HepG2 (cell line): ENCODE measurements around the gene FGF4. TPM values are rescaled to one million over a fixed set of nuclear protein-coding genes. Genes with fewer than 3 reads are reported as not detected.

ENCODE experiments used
- ATAC-seq: fragments of 200-7000 bp; cut with Tn5 transposase; 3 replicates; pipeline ENCODE4 v1.9.1; 2020; ENCODE audit warnings: mild to moderate bottlenecking, moderate library complexity
- BruUV-seq: library from RNA; stranded (reverse); fragments of 400-500 nt; replicated peaks from 2 replicates; lab custom pipeline; 2021; lab: Mats Ljungman, UMichigan
- CTCF ChIA-PET: fragments of 300-600 bp; formaldehyde crosslinking; extraction: SDS; loops from one replicate; lab custom pipeline; 2021; ENCODE audit warnings: low total read pairs, inconsistent platforms, low intra/inter-chr PET ratio; lab: Yijun Ruan, JAX
- POLR2A ChIA-PET: fragments of 350-600 bp; sonication (Branson Sonifier 250); formaldehyde crosslinking; loops from one replicate; lab custom pipeline; 2020; ENCODE audit warnings: antibody characterized with exemption, inconsistent platforms; lab: Yijun Ruan, JAX
- DNase-seq: peaks from one replicate; pipeline ENCODE4 v3.0.0-alpha.2; 2015; ENCODE audit warnings: low spot score
- FAIRE-seq: peaks from 3 replicates; lab custom pipeline; 2011; peaks lifted over from hg19 to GRCh38; lab: Jason Lieb, UNC
- H2AFZ ChIP-seq: one replicate; pipeline ENCODE4 v1.6.1; 2011; ENCODE audit warnings: low read length, inconsistent platforms
- H3K27ac ChIP-seq: fragments of 300-600 bp; 3 replicates; pipeline ENCODE4 v1.8.0; 2011; ENCODE audit warnings: mixed run types, mild to moderate bottlenecking, mixed read lengths, low read length, inconsistent platforms; ENCODE audit not compliant: insufficient read depth; ENCODE audit errors: extremely low read length
- H3K27me3 ChIP-seq, 2 experiments: fragments of 200-600 bp in 1 of 2; 2 replicates in 1 of 2; 3 replicates in 1 of 2; pipeline versions ENCODE4 v1.6.0 to v1.8.0; 2011; ENCODE audit warnings: low read length in 2 of 2, mild to moderate bottlenecking in 2 of 2, moderate library complexity in 2 of 2, inconsistent platforms in 1 of 2; ENCODE audit not compliant: insufficient read depth in 2 of 2, control insufficient read depth in 1 of 2
- H3K36me3 ChIP-seq, 2 experiments: fragments of 200-600 bp in 1 of 2; replicated peaks in 1 of 2; 2 replicates in 1 of 2; 3 replicates in 1 of 2; pipeline versions ENCODE4 v1.5.1 to v1.8.0; 2011; ENCODE audit warnings: low read length in 2 of 2, inconsistent platforms in 1 of 2; ENCODE audit not compliant: insufficient read depth in 2 of 2, control insufficient read depth in 1 of 2
- H3K4me1 ChIP-seq: 2 replicates; pipeline ENCODE4 v1.5.1; 2012; ENCODE audit warnings: low read length, inconsistent platforms; ENCODE audit not compliant: insufficient read depth
- H3K4me2 ChIP-seq: 2 replicates; pipeline ENCODE4 v1.6.0; 2011; ENCODE audit warnings: low read depth, low read length, inconsistent platforms
- H3K4me3 ChIP-seq, 3 experiments: fragments of 200-600 bp in 1 of 3; sonication (generic), shearing (Covaris generic) in 1 of 3; replicated peaks in 1 of 3; 2 replicates each; pipeline ENCODE4 v1.5.1; 2011 to 2016; ENCODE audit warnings: low read length in 3 of 3, inconsistent platforms in 2 of 3, low read depth in 2 of 3, mild to moderate bottlenecking in 2 of 3, control low read depth in 1 of 3, mixed read lengths in 1 of 3; ENCODE audit not compliant: insufficient read depth in 1 of 3
- H3K79me2 ChIP-seq: one replicate; pipeline ENCODE4 v1.6.1; 2011; ENCODE audit warnings: low read length, inconsistent platforms; ENCODE audit not compliant: insufficient read depth
- H3K9ac ChIP-seq: 2 replicates; pipeline ENCODE4 v1.6.0; 2011; ENCODE audit warnings: mild to moderate bottlenecking, low read depth, low read length, inconsistent platforms; ENCODE audit not compliant: insufficient read depth
- H3K9me3 ChIP-seq: 2 replicates; pipeline ENCODE4 v1.5.1; 2012; ENCODE audit warnings: mild to moderate bottlenecking, low read length
- H4K20me1 ChIP-seq: 2 replicates; pipeline ENCODE4 v1.6.0; 2011; ENCODE audit warnings: inconsistent platforms, mild to moderate bottlenecking, low read length, moderate library complexity; ENCODE audit not compliant: insufficient read depth
- BHLHE40 ChIP-seq: IDR thresholded peaks from 2 replicates; pipeline ENCODE4 v1.6.1; 2011; ENCODE audit warnings: low read length, improper control_type of control experiment
- GABPA ChIP-seq, 2 experiments: IDR thresholded peaks; 2 replicates each; pipeline ENCODE4 v1.6.1; 2011 to 2016; ENCODE audit warnings: low read depth in 2 of 2, low read length in 1 of 2, missing biosample characterization in 1 of 2, missing genetic modification characterization in 1 of 2
- GFI1 ChIP-seq: sonication (generic); formaldehyde crosslinking; IDR thresholded peaks from 2 replicates; pipeline ENCODE4 v1.5.0; 2020; ENCODE audit warnings: missing genetic modification reagents, mild to moderate bottlenecking, borderline replicate concordance
- HCFC1 ChIP-seq: fragments of 150-350 bp; IDR thresholded peaks from 2 replicates; pipeline ENCODE4 v1.6.1; 2014; ENCODE audit warnings: low read depth, low read length
- PCBP1 ChIP-seq: fragments of 200-400 bp; formaldehyde crosslinking; IDR thresholded peaks from 2 replicates; pipeline ENCODE4 v1.6.1; 2017; ENCODE audit warnings: mild to moderate bottlenecking, low read depth, low read length, borderline replicate concordance
- POLR2AphosphoS2 ChIP-seq: IDR thresholded peaks from 2 replicates; pipeline ENCODE4 v1.6.1; 2011; ENCODE audit warnings: low read depth, low read length, improper control_type of control experiment
- PTBP1 ChIP-seq: fragments of 200-400 bp; formaldehyde crosslinking; IDR thresholded peaks from 2 replicates; pipeline ENCODE4 v1.6.1; 2018; ENCODE audit warnings: low read length, low read depth; ENCODE audit not compliant: poor library complexity, severe bottlenecking
- ZNF670 ChIP-seq: sonication (generic); formaldehyde crosslinking; IDR thresholded peaks from 2 replicates; pipeline ENCODE4 v1.8.0; 2022; ENCODE audit warnings: mild to moderate bottlenecking, missing genetic modification reagents, borderline replicate concordance
- ZNF790 ChIP-seq: sonication (generic); formaldehyde crosslinking; IDR thresholded peaks from 2 replicates; pipeline ENCODE4 v1.8.0; 2022; ENCODE audit warnings: missing genetic modification reagents, mild to moderate bottlenecking, borderline replicate concordance
- ZNF883 ChIP-seq: sonication (generic); formaldehyde crosslinking; IDR thresholded peaks from 2 replicates; pipeline ENCODE4 v1.5.1; 2020; ENCODE audit warnings: mild to moderate bottlenecking, missing genetic modification reagents; ENCODE audit errors: not compliant biosample characterization
- WGBS: methylation state at CpG from one replicate; pipeline ENCODE4 v1.1.6; 2017; ENCODE audit warnings: low lambda C conversion rate; 5-methylcytosine and 5-hydroxymethylcytosine counted together
- in situ Hi-C: cut with HindIII; loops from 2 replicates; pipeline ENCODE4 v1.10.0; 2017; ENCODE audit warnings: low pct_unique_long_range_greater_than_20kb; ENCODE audit not compliant: extremely low pct_ligation_motif_present
- intact Hi-C: fragments of 100-400 bp; cut with micrococcal nuclease; formaldehyde crosslinking; loops from one replicate; pipeline ENCODE4 v1.10.0; 2022; ENCODE audit not compliant: unreplicated experiment
- polyA plus RNA-seq, 8 experiments: library from polyadenylated mRNA; depleted of rRNA in 3 of 8; stranded (reverse) in 7 of 8; unstranded in 1 of 8; fragments of >200 nt; fragmentation: Illumina TruSeq in 4 of 8; extraction: Trizol in 4 of 8; gene quantifications; 2 replicates each; pipeline versions ENCODE4 v1.2.1 to v1.2.3, GENCODE V29; 2011 to 2016; ENCODE audit warnings: low read depth in 4 of 8, missing spikeins in 1 of 8, mixed read lengths in 1 of 8; ENCODE audit not compliant: insufficient read depth in 1 of 8
- total RNA-seq, 5 experiments: library from RNA; depleted of rRNA; stranded (reverse); fragments of >200 nt; fragmentation: Illumina TruSeq; extraction: Trizol; gene quantifications; 2 replicates each; pipeline ENCODE4 v1.2.3, GENCODE V29; 2016; ENCODE audit warnings: low read depth in 1 of 5
- TF ChIP-seq, protein P1 (sequence below): IDR thresholded peaks from 2 replicates; pipeline ENCODE4 v1.6.1; 2016; ENCODE audit warnings: missing compliant biosample characterization, missing genetic modification reagents, borderline replicate concordance
- TF ChIP-seq, protein P2 (sequence below): sonication (generic); formaldehyde crosslinking; conservative IDR thresholded peaks from 2 replicates; pipeline ENCODE4 v1.8.1; 2023; ENCODE audit warnings: missing genetic modification reagents
- TF ChIP-seq, protein P3 (sequence below): sonication (generic); formaldehyde crosslinking; IDR thresholded peaks from 2 replicates; pipeline ENCODE4 v1.5.1; 2020; ENCODE audit warnings: mild to moderate bottlenecking, missing genetic modification reagents, moderate library complexity
- TF ChIP-seq, protein P4 (sequence below): sonication (generic); formaldehyde crosslinking; IDR thresholded peaks from 2 replicates; pipeline ENCODE4 v1.4.0; 2020; ENCODE audit warnings: missing genetic modification reagents

FGF4 gene
- total and polyA plus RNA-seq, 2 of the 13 experiments (the other 11 are each of a cell fraction or from before 2014, with no cell fraction given) = not detected

DNA sequence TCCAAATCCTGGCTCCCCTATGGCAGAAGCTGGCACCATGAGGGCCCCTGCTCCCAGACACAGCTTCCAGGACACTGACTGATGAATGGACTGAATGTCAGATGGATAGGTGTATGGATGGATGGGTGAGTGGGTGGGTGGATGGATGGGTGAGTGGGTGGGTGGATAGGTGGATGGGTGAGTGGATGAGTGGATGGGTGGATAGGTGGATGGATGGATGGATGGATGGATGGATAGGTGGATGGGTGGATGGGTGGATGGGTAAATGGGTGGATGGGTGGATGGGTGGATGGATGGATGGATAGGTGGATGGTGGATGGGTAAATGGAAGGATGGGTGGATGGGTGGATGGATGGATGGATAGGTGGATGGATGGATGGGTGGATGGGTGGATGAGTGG lies 39.8 kb upstream of the FGF4 start (continued):
- TF ChIP-seq, protein P1, sequence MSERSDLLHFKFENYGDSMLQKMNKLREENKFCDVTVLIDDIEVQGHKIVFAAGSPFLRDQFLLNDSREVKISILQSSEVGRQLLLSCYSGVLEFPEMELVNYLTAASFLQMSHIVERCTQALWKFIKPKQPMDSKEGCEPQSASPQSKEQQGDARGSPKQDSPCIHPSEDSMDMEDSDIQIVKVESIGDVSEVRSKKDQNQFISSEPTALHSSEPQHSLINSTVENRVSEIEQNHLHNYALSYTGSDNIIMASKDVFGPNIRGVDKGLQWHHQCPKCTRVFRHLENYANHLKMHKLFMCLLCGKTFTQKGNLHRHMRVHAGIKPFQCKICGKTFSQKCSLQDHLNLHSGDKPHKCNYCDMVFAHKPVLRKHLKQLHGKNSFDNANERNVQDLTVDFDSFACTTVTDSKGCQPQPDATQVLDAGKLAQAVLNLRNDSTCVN (CRISPR knock-in tag) = no peak

DNA sequence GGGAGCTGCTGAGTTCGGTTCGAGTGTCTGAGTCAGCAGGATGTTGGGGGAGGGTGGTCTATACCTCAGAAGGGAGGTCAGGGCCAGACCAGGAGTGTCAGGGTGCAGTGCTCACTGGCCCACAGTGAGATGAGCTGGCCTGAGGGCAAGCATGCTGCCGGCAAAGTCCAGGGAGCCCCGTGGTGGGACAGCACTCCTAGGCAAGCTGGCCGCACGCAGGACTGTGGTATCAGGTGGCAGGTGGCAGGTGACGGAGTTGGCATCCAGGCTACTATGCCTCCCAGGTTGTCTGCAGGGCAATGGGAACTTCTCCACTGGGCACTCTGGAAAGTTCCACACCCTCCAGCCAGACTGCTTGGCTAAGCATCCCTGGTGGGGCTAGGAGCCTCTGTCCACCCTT lies 39.3 kb upstream of the FGF4 start:
- intact Hi-C loops = no loop called here
- WGBS = 8% methylated on average over 2 of the region's 7 CpGs
- no peak for DNase-seq
- H4K20me1 ChIP-seq = 0 out of 2 replicates have a peak, but pooled peaks cover 4% of the 10 kb centered on the region
- no peak overlapping the region for H3K27ac ChIP-seq
- FAIRE-seq = no peak
- no peaks in the 10 kb centered on the region for H3K4me1 ChIP-seq
- no peaks in the 10 kb centered on the region for H3K36me3 ChIP-seq
- no peak overlapping the region for H3K4me3 ChIP-seq
- H3K9ac ChIP-seq = no peak overlapping the region
- BruUV-seq = no TSS peak
- no peak overlapping the region for H2AFZ ChIP-seq
- in situ Hi-C loops = no loop called here
- H3K79me2 ChIP-seq = no peaks in the 10 kb centered on the region
- ChIA-PET POLR2A (no interaction called here), CTCF (no interaction called here)
- TF ChIP-seq BHLHE40 = no peak
- TF ChIP-seq, protein P2, sequence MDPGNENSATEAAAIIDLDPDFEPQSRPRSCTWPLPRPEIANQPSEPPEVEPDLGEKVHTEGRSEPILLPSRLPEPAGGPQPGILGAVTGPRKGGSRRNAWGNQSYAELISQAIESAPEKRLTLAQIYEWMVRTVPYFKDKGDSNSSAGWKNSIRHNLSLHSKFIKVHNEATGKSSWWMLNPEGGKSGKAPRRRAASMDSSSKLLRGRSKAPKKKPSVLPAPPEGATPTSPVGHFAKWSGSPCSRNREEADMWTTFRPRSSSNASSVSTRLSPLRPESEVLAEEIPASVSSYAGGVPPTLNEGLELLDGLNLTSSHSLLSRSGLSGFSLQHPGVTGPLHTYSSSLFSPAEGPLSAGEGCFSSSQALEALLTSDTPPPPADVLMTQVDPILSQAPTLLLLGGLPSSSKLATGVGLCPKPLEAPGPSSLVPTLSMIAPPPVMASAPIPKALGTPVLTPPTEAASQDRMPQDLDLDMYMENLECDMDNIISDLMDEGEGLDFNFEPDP = no peak
- TF ChIP-seq, protein P3, sequence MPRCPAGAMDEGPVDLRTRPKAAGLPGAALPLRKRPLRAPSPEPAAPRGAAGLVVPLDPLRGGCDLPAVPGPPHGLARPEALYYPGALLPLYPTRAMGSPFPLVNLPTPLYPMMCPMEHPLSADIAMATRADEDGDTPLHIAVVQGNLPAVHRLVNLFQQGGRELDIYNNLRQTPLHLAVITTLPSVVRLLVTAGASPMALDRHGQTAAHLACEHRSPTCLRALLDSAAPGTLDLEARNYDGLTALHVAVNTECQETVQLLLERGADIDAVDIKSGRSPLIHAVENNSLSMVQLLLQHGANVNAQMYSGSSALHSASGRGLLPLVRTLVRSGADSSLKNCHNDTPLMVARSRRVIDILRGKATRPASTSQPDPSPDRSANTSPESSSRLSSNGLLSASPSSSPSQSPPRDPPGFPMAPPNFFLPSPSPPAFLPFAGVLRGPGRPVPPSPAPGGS (CRISPR knock-in tag) = no peak
- TF ChIP-seq HCFC1 = no peak
- no peak for TF ChIP-seq POLR2AphosphoS2
- no peak for TF ChIP-seq GFI1 (CRISPR knock-in tag)
- TF ChIP-seq ZNF883 = no peak
- no peak for TF ChIP-seq PCBP1
- TF ChIP-seq PTBP1 = no peak
- TF ChIP-seq GABPA (IDR thresholded peaks at IDR 0.05; ENCODE audit: low read depth, low read length) = no peak
- no peak for TF ChIP-seq GABPA (CRISPR knock-in tag; IDR thresholded peaks at IDR 0.05; ENCODE audit: low read depth)
- TF ChIP-seq, protein P4, sequence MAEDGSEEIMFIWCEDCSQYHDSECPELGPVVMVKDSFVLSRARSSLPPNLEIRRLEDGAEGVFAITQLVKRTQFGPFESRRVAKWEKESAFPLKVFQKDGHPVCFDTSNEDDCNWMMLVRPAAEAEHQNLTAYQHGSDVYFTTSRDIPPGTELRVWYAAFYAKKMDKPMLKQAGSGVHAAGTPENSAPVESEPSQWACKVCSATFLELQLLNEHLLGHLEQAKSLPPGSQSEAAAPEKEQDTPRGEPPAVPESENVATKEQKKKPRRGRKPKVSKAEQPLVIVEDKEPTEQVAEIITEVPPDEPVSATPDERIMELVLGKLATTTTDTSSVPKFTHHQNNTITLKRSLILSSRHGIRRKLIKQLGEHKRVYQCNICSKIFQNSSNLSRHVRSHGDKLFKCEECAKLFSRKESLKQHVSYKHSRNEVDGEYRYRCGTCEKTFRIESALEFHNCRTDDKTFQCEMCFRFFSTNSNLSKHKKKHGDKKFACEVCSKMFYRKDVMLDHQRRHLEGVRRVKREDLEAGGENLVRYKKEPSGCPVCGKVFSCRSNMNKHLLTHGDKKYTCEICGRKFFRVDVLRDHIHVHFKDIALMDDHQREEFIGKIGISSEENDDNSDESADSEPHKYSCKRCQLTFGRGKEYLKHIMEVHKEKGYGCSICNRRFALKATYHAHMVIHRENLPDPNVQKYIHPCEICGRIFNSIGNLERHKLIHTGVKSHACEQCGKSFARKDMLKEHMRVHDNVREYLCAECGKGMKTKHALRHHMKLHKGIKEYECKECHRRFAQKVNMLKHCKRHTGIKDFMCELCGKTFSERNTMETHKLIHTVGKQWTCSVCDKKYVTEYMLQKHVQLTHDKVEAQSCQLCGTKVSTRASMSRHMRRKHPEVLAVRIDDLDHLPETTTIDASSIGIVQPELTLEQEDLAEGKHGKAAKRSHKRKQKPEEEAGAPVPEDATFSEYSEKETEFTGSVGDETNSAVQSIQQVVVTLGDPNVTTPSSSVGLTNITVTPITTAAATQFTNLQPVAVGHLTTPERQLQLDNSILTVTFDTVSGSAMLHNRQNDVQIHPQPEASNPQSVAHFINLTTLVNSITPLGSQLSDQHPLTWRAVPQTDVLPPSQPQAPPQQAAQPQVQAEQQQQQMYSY = no peak
- no peak for TF ChIP-seq ZNF790 (CRISPR knock-in tag)
- TF ChIP-seq ZNF670 (CRISPR knock-in tag) = no peak
- no peak overlapping the region for H3K4me2 ChIP-seq
- H3K9me3 ChIP-seq = no peaks in the 10 kb centered on the region
- peaks cover 13 to 32% of the 10 kb centered on the region in 2 experiments; a peak in 4 of 5 replicates for H3K27me3 ChIP-seq
- ATAC-seq = no peak
